Erythroblast (primary cell): ENCODE measurements around the gene GMPPB.
"Not testable (repeated sequence)": the region's sequence is repeated elsewhere in the genome, so short reads cannot be mapped to it uniquely, and the experiment has no call there.

Experiments
- GATA1 ChIP-seq: IDR thresholded peaks from 2 replicates; pipeline ENCODE4 v1.6.1; 2011; ENCODE audit warnings: low read depth, mild to moderate bottlenecking, control low read depth, low read length, moderate library complexity
- POLR2A ChIP-seq: IDR thresholded peaks from 2 replicates; pipeline ENCODE4 v1.6.1; 2011; ENCODE audit warnings: mild to moderate bottlenecking, low read length

DNA sequence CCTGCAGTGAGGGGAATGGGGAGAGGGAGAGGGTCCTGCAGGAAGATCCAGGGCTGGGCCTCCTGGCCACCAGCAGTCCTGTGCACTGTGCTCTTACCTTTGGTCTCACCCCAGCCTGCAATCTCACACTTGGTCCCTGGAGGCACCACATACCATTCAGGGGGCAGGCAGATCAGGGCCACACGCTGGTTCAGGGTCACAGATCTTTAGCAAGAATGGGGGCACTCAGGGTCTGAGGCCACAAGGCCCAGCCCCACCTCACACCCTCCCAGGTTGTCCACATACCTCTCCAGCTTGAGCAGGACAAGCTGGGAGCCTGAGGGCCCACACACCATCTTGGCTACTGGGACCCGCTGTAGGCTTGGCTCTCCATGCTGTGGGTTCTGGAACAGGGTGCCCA lies 39.3 kb downstream of the GMPPB start:
- TF ChIP-seq POLR2A, GATA1: not testable (repeated sequence)
